Progenitor cell of endocrine pancreas (in vitro differentiated cells): Measurements from ENCODE around the gene PI4K2A. TPM values are rescaled to one million over a fixed set of nuclear protein-coding genes. Genes with fewer than 3 reads are reported as not detected.

ENCODE experiments used
- DNase-seq: peaks from one replicate; pipeline ENCODE4 v3.0.0; 2021; ENCODE audit warnings: low spot score; ENCODE audit not compliant: unreplicated experiment
- H3K27ac Mint-ChIP-seq: 2 replicates; pipeline ENCODE4 v1.8.0; 2021; ENCODE audit warnings: mild to moderate bottlenecking, moderate library complexity, mixed read lengths
- H3K27me3 Mint-ChIP-seq: 2 replicates; pipeline ENCODE4 v1.8.0; 2021; ENCODE audit warnings: mixed read lengths
- H3K36me3 Mint-ChIP-seq: 2 replicates; pipeline ENCODE4 v1.8.0; 2022; ENCODE audit warnings: mixed read lengths; ENCODE audit not compliant: insufficient read depth
- H3K4me1 Mint-ChIP-seq: 2 replicates; pipeline ENCODE4 v1.8.0; 2021; ENCODE audit warnings: low read depth, mixed read lengths
- H3K4me3 Mint-ChIP-seq: 2 replicates; pipeline ENCODE4 v1.8.0; 2021; ENCODE audit warnings: low read depth, mild to moderate bottlenecking, moderate library complexity, mixed read lengths
- H3K9me3 Mint-ChIP-seq: 2 replicates; pipeline ENCODE4 v1.8.0; 2021; ENCODE audit warnings: low read depth, mixed read lengths
- total RNA-seq: library from RNA; stranded (reverse); gene quantifications from 2 replicates; pipeline ENCODE4 v1.2.1, GENCODE V29; 2021
- TF ChIP-seq, protein P1 (sequence below): fragments of 200-600 bp; sonication (generic); IDR thresholded peaks from one replicate; pipeline ENCODE4 v1.5.0; 2021; ENCODE audit warnings: antibody characterized with exemption, mild to moderate bottlenecking; ENCODE audit not compliant: unreplicated experiment

The PI4K2A gene
- total RNA-seq, 1 donor from 2014 or later, result 18.9 TPM

DNA sequence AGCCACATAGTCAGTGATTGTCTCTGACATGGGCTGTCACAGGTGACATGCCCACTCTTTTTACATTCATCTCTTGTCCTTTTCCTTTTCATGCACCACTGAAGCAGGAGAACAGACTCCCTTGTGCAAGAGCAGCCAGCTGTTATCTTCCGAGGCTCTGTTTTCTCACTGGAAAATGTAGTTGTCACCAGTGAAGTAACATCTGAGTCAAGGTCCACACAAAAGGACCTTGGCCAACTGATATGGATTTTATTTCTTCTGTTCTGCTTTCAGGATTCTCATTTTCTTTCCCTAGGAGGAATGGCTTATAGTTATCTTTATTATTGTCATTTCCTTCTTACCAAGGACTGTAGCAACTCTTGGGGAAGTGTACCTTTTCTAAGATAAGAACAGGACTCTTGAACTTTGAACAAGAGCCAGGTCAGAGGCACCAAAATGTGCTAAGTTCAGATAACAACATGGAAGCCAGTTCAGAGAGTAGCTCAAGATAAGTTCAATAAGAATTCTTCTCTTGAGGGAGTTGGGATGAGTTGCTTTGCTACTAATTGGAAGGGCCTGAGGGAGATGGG is 23.9 kb downstream of the PI4K2A start:
- Mint-ChIP-seq H3K4me3 (no peak overlapping the region), H3K4me1 (peaks cover 3% of the 10 kb centered on the region), H3K27ac (no peak overlapping the region), H3K27me3 (no peaks in the 10 kb centered on the region), H3K36me3 (peaks cover 28% of the 10 kb centered on the region), H3K9me3 (no peaks in the 10 kb centered on the region)
- TF ChIP-seq, protein P1, sequence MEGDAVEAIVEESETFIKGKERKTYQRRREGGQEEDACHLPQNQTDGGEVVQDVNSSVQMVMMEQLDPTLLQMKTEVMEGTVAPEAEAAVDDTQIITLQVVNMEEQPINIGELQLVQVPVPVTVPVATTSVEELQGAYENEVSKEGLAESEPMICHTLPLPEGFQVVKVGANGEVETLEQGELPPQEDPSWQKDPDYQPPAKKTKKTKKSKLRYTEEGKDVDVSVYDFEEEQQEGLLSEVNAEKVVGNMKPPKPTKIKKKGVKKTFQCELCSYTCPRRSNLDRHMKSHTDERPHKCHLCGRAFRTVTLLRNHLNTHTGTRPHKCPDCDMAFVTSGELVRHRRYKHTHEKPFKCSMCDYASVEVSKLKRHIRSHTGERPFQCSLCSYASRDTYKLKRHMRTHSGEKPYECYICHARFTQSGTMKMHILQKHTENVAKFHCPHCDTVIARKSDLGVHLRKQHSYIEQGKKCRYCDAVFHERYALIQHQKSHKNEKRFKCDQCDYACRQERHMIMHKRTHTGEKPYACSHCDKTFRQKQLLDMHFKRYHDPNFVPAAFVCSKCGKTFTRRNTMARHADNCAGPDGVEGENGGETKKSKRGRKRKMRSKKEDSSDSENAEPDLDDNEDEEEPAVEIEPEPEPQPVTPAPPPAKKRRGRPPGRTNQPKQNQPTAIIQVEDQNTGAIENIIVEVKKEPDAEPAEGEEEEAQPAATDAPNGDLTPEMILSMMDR, result no peak
- no peak for DNase-seq

DNA sequence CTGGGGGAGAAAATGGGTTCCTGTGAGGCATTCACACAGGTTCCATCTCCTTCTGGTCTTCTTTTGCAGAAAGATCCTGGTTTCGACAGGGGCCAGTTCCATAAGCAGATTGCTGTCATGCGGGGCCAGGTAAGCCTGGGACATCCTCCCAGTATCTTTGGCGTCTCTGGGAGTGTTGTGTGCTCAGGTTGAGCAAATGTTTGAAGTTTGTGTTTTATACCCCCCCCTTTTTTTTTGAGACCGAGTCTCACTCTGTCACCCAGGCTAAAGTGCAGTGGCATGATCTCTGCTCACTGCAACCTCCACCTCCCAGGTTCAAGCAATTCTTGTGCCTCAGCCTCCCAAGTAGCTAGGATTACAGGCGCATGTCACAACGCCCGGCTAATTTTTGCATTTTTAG is 26.5 kb downstream of the PI4K2A start:
- Mint-ChIP-seq H3K4me1 (peaks cover 3% of the 10 kb centered on the region), H3K27ac (no peak overlapping the region), H3K27me3 (no peaks in the 10 kb centered on the region), H3K4me3 (no peak overlapping the region), H3K36me3 (peaks cover 27% of the 10 kb centered on the region), H3K9me3 (no peaks in the 10 kb centered on the region)
- DNase-seq, result no peak
- TF ChIP-seq, protein P1, result no peak

DNA sequence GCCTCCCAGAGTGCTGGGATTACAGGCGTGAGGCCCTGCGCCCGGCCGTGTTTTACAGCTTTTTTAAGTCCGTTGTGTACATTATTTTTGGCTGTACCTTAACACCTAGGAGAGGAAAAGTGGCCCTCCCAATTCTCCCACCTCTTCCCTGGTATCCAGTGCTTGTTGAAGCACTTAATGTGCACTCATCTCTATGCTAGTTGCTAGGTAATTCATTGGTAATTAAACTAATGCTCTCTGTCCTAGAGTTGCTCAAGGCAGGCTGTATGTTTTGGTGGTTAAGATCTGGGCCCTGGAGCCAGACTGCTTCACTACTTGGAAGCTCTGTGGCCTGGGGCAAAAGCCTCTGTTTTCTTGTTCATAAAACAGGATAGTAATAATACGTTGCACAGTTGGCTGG is 27.0 kb downstream of the PI4K2A start:
- TF ChIP-seq, protein P1, result no peak
- H3K27me3 Mint-ChIP-seq, result no peaks in the 10 kb centered on the region
- H3K9me3 Mint-ChIP-seq, result no peaks in the 10 kb centered on the region
- H3K36me3 Mint-ChIP-seq, result peaks cover 28% of the 10 kb centered on the region
- no peak overlapping the region for H3K27ac Mint-ChIP-seq
- no peak overlapping the region for H3K4me3 Mint-ChIP-seq
- peaks cover 3% of the 10 kb centered on the region for H3K4me1 Mint-ChIP-seq
- DNase-seq, result no peak

DNA sequence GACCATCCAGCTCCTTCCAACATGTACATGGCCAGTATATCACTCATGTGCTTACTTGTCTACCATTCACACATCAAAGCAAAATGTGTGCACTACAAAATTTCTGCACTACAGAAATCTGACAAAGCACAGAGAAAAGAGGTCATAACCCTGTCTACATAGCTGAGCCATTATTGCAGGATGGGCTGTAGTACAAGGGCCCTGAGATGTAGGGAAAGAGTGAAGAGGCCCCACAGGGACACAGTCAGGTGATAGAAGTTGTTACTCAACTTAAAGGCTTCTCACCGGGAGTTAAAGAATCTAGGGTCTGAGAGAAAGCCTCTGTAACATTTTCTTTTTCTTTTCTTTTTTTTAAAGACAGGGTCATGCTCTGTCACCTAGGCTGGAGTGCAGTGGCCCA is 29.1 kb downstream of the PI4K2A start:
- no peaks in the 10 kb centered on the region for H3K27me3 Mint-ChIP-seq
- H3K4me1 Mint-ChIP-seq, result peaks cover under 1% of the 10 kb centered on the region
- H3K27ac Mint-ChIP-seq, result no peak overlapping the region
- no peaks in the 10 kb centered on the region for H3K9me3 Mint-ChIP-seq
- no peak for DNase-seq
- peaks cover 22% of the 10 kb centered on the region for H3K36me3 Mint-ChIP-seq
- no peak overlapping the region for H3K4me3 Mint-ChIP-seq
- TF ChIP-seq, protein P1, result no peak

DNA sequence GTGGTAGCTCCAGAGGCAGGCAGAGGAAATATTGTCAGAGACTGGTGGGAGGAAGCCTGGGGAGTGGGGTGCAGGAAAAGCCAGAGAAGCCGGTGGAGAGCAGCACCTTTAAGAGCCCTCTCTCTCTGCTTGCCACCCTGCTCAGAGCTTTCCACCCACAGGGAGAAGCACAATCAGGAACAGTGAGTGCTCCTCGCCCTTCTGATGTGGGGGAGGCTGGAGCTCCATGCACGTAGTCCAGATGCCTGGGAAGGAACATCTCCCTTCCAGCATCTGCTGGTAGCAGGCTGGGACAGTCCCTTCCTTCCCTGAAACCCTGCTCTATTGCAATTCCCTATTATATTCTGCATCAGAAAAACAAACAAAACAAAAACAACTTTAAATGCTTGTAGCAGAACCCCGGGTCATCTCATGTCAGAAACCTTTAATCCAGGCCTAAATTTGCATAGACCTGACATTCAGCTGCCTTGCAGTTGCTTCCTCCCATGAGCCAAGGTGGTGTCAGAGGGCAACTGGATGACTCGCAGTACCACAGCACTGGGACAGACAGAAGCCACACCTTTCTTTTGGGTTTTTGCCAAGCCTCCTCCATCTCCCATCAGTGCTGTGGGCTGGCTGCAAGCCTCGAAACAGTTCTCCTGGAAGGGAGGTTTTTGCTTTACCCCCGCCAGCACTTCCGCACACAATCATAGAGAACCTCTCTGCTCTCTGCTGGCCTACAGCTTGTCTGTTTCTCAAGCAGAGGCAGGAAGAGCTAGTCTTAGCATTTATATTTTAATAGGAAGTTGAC is 33.5 kb downstream of the PI4K2A start:
- Mint-ChIP-seq H3K36me3 (peaks cover 11% of the 10 kb centered on the region), H3K4me3 (no peak overlapping the region), H3K9me3 (no peaks in the 10 kb centered on the region), H3K4me1 (no peaks in the 10 kb centered on the region), H3K27me3 (no peaks in the 10 kb centered on the region), H3K27ac (no peak overlapping the region)
- TF ChIP-seq, protein P1, result no peak
- no peak for DNase-seq
